GM19324 (cell line): ENCODE measurements around the gene TLE3.

Experiments
- ATAC-seq: cut with Tn5 transposase; IDR thresholded peaks from one replicate; pipeline ENCODE4 v1.9.1; 2021; ENCODE audit warnings: mild to moderate bottlenecking, moderate library complexity; ENCODE audit not compliant: unreplicated experiment, low FRiP score

Gene TLE3

GRCh38 chr15:70051948-70052633 is 45.6 kb downstream of the TLE3 start:
- no peak for ATAC-seq

GRCh38 chr15:70050970-70051369 is 46.7 kb downstream of the TLE3 start:
- no peak for ATAC-seq

- no peak for ATAC-seq
Measured at GRCh38 chr15:70050441-70050840, 47.3 kb downstream of the TLE3 start.

GRCh38 chr15:70049701-70050301 is 47.9 kb downstream of the TLE3 start:
- no peak for ATAC-seq

GRCh38 chr15:70048578-70049514 is 48.9 kb downstream of the TLE3 start:
- ATAC-seq = no peak

GRCh38 chr15:70048198-70048565 is 49.5 kb downstream of the TLE3 start:
- no peak for ATAC-seq

GRCh38 chr15:70047386-70048197 is 50.1 kb downstream of the TLE3 start:
- ATAC-seq = no peak

- no peak for ATAC-seq
Measured at GRCh38 chr15:70046679-70047369, 50.9 kb downstream of the TLE3 start.

GRCh38 chr15:70045045-70045444 is 52.7 kb downstream of the TLE3 start:
- ATAC-seq = no peak

- no peak for ATAC-seq
Measured at GRCh38 chr15:70044168-70044567, 53.5 kb downstream of the TLE3 start.

GRCh38 chr15:70043590-70043989 is 54.1 kb downstream of the TLE3 start:
- no peak for ATAC-seq

GRCh38 chr15:70042553-70043214 is 55.0 kb downstream of the TLE3 start:
- no peak for ATAC-seq

GRCh38 chr15:70039917-70040316 is 57.8 kb downstream of the TLE3 start:
- ATAC-seq = no peak

- ATAC-seq = no peak
Measured at GRCh38 chr15:70038730-70039392, 58.9 kb downstream of the TLE3 start.

- peak; percentile 6 for ATAC-seq
Measured at GRCh38 chr15:70037292-70037640, 60.5 kb downstream of the TLE3 start.

GRCh38 chr15:70036585-70037291 is 61.0 kb downstream of the TLE3 start:
- peak; percentile 78 for ATAC-seq

- peak; percentile 36 for ATAC-seq
Measured at GRCh38 chr15:70035719-70036077, 62.0 kb downstream of the TLE3 start.

GRCh38 chr15:70035051-70035718 is 62.5 kb downstream of the TLE3 start:
- ATAC-seq = no peak
